HG02798 (cell line): Measurements from ENCODE around the gene CACNA1C.

Experiments
- ATAC-seq: cut with Tn5 transposase; IDR thresholded peaks from one replicate; pipeline ENCODE4 v1.9.1; 2021; ENCODE audit warnings: mild to moderate bottlenecking; ENCODE audit not compliant: unreplicated experiment, poor library complexity

CACNA1C gene

GRCh38 chr12:2190085-2190484 is 137.3 kb downstream of the CACNA1C start:
- ATAC-seq, result no peak

- no peak for ATAC-seq
Observed at GRCh38 chr12:2190896-2191533, 138.2 kb downstream of the CACNA1C start.

- no peak for ATAC-seq
Observed at GRCh38 chr12:2191534-2192153, 138.9 kb downstream of the CACNA1C start.

- no peak for ATAC-seq
Observed at GRCh38 chr12:2192231-2192630, 139.4 kb downstream of the CACNA1C start.

- no peak for ATAC-seq
Observed at GRCh38 chr12:2194060-2194459, 141.3 kb downstream of the CACNA1C start.

GRCh38 chr12:2194571-2194970 is 141.8 kb downstream of the CACNA1C start:
- ATAC-seq, result no peak

- no peak for ATAC-seq
Observed at GRCh38 chr12:2195085-2195484, 142.3 kb downstream of the CACNA1C start.

- ATAC-seq, result no peak
Observed at GRCh38 chr12:2198005-2198501, 145.3 kb downstream of the CACNA1C start.

GRCh38 chr12:2198542-2198941 is 145.8 kb downstream of the CACNA1C start:
- no peak for ATAC-seq

- ATAC-seq, result no peak
Observed at GRCh38 chr12:2205996-2206395, 153.2 kb downstream of the CACNA1C start.

- no peak for ATAC-seq
Observed at GRCh38 chr12:2208837-2209635, 156.2 kb downstream of the CACNA1C start.

GRCh38 chr12:2211119-2211518 is 158.3 kb downstream of the CACNA1C start:
- ATAC-seq, result no peak

- no peak for ATAC-seq
Observed at GRCh38 chr12:2212537-2212936, 159.8 kb downstream of the CACNA1C start.

GRCh38 chr12:2212971-2213869 is 160.4 kb downstream of the CACNA1C start:
- ATAC-seq, result no peak

GRCh38 chr12:2214411-2214810 is 161.6 kb downstream of the CACNA1C start:
- no peak for ATAC-seq

GRCh38 chr12:2215709-2216560 is 163.1 kb downstream of the CACNA1C start:
- no peak for ATAC-seq

- no peak for ATAC-seq
Observed at GRCh38 chr12:2218706-2219105, 165.9 kb downstream of the CACNA1C start.

- no peak for ATAC-seq
Observed at GRCh38 chr12:2221030-2221621, 168.3 kb downstream of the CACNA1C start.

GRCh38 chr12:2222691-2223090 is 169.9 kb downstream of the CACNA1C start:
- no peak for ATAC-seq
